Aorta (tissue), 5 donors: ENCODE measurements around the gene MEAK7. TPM values are rescaled to one million over a fixed set of nuclear protein-coding genes. Genes with fewer than 3 reads are reported as not detected.

ENCODE experiments used
- ATAC-seq: fragments of 200-7000 bp; cut with Tn5 transposase; one replicate; pipeline ENCODE4 v1.9.1; 2022; ENCODE audit warnings: moderate library complexity; ENCODE audit not compliant: low FRiP score
- DNase-seq, 2 donors: peaks; one replicate each; pipeline ENCODE4 v3.0.0-alpha.2; 2020
- H3K27ac ChIP-seq, 2 donors: one replicate each; pipeline ENCODE4 v1.5.1; 2013; ENCODE audit warnings: low read length in 2 of 2, mild to moderate bottlenecking in 2 of 2, moderate library complexity in 2 of 2, control low read depth in 1 of 2, inconsistent platforms in 1 of 2, low read depth in 1 of 2
- H3K27me3 ChIP-seq, 2 donors: one replicate each; pipeline ENCODE4 v1.6.1; 2013; ENCODE audit warnings: control low read depth in 1 of 2, low read length in 1 of 2, mild to moderate bottlenecking in 1 of 2, moderate library complexity in 1 of 2; ENCODE audit not compliant: insufficient read depth in 2 of 2, control insufficient read depth in 1 of 2
- H3K36me3 ChIP-seq, 2 donors: one replicate each; pipeline ENCODE4 v1.6.1; 2013; ENCODE audit warnings: control low read depth in 1 of 2, low read length in 1 of 2, mild to moderate bottlenecking in 1 of 2; ENCODE audit not compliant: insufficient read depth in 2 of 2, control insufficient read depth in 1 of 2
- H3K4me1 ChIP-seq, 2 donors: one replicate each; pipeline ENCODE4 v1.6.1; 2013; ENCODE audit warnings: low read length in 2 of 2, control low read depth in 1 of 2, mild to moderate bottlenecking in 1 of 2, moderate library complexity in 1 of 2; ENCODE audit not compliant: insufficient read depth in 2 of 2, control insufficient read depth in 1 of 2
- H3K4me3 ChIP-seq, 2 donors: one replicate each; pipeline ENCODE4 v1.5.1; 2013; ENCODE audit warnings: low read length in 2 of 2, control low read depth in 1 of 2, mild to moderate bottlenecking in 1 of 2
- H3K9me3 ChIP-seq: one replicate; pipeline ENCODE4 v1.6.1; 2013; ENCODE audit warnings: mild to moderate bottlenecking, low read length; ENCODE audit not compliant: control insufficient read depth
- WGBS, 2 donors: extraction: QIAGEN DNeasy Blood & Tissue Kit; methylation state at CpG; one replicate each; pipeline ENCODE4 v1.1.7; 2013; 5-methylcytosine and 5-hydroxymethylcytosine counted together
- intact Hi-C, 2 donors: fragments of 100-400 bp; cut with DNase I; formaldehyde crosslinking; loops; one replicate each; pipeline versions ENCODE4 v1.14.2 to v1.15.0; 2022
- polyA plus RNA-seq, 2 donors: library from polyadenylated mRNA; stranded (reverse); fragments of 200-250 nt; gene quantifications; one replicate each; pipeline ENCODE4 v1.2.3, GENCODE V29; 2013
- total RNA-seq, 2 donors: library from RNA; stranded (reverse); fragmentation: NEBNext Ultra II Directional; extraction: Animal tissue kit (Norgen Biotek cat#: 25700); gene quantifications; one replicate each; pipeline ENCODE4 v1.2.1, GENCODE V29; 2021
- donor health status: healthy with polysubstance abuse.
- donor health status: Bipolar disorder and iron deficiency.
- donor health status: DM: no; HTN: no; CAD: no.
- donor health status: DM: no; HTN: no; CAD: no.
- donor health status: DM: yes; HTN: yes; CAD: no.

The MEAK7 gene
- total and polyA plus RNA-seq, 4 donors, result 3.4 to 23.9 (median 11.6) TPM

GRCh38 chr16:84546669-84547545 lies 42.4 kb upstream of the MEAK7 start:
- DNase-seq, result no peak
- Histone ChIP-seq H3K4me1 (no peaks in the 10 kb centered on the region), H3K4me3 (no peak overlapping the region), H3K27ac (no peak overlapping the region), H3K9me3 (no peaks in the 10 kb centered on the region), H3K36me3 (no peaks in the 10 kb centered on the region), H3K27me3 (no peaks in the 10 kb centered on the region)
- ATAC-seq, result no peak
- 89 to 93% methylated on average over 22 of the region's 22 CpGs for WGBS, 2 donors
- intact Hi-C loops, result no loop called here

GRCh38 chr16:84545114-84545737 lies 40.8 kb upstream of the MEAK7 start:
- H3K36me3 ChIP-seq, result no peaks in the 10 kb centered on the region
- WGBS, 2 donors, result 84 to 86% methylated on average over 12 of the region's 12 CpGs
- no peak overlapping the region for H3K27ac ChIP-seq
- H3K27me3 ChIP-seq, result no peaks in the 10 kb centered on the region
- intact Hi-C loops, result no loop called here
- no peaks in the 10 kb centered on the region for H3K4me1 ChIP-seq
- no peak for DNase-seq
- no peaks in the 10 kb centered on the region for H3K9me3 ChIP-seq
- no peak overlapping the region for H3K4me3 ChIP-seq
- ATAC-seq, result peak; percentile 34

GRCh38 chr16:84544031-84544773 lies 39.7 kb upstream of the MEAK7 start:
- no peak overlapping the region for H3K4me3 ChIP-seq
- H3K9me3 ChIP-seq, result no peaks in the 10 kb centered on the region
- H3K36me3 ChIP-seq, result no peaks in the 10 kb centered on the region
- no peaks in the 10 kb centered on the region for H3K27me3 ChIP-seq
- 74 to 76% methylated on average over 25 of the region's 25 CpGs for WGBS, 2 donors
- ATAC-seq, result no peak
- H3K27ac ChIP-seq, result no peak overlapping the region
- no peak for DNase-seq
- intact Hi-C loops, result no loop called here
- no peaks in the 10 kb centered on the region for H3K4me1 ChIP-seq

GRCh38 chr16:84543253-84543652 lies 38.8 kb upstream of the MEAK7 start:
- DNase-seq (no peak), ATAC-seq (no peak)
- no peaks in the 10 kb centered on the region for H3K36me3 ChIP-seq
- H3K4me1 ChIP-seq, result no peaks in the 10 kb centered on the region
- H3K27ac ChIP-seq, result no peak overlapping the region
- H3K27me3 ChIP-seq, result no peaks in the 10 kb centered on the region
- intact Hi-C loops, result no loop called here
- no peak overlapping the region for H3K4me3 ChIP-seq
- 96% methylated on average over 2 of the region's 2 CpGs for WGBS, 2 donors
- no peaks in the 10 kb centered on the region for H3K9me3 ChIP-seq

- ATAC-seq, result no peak
- WGBS, 2 donors, result 31 to 42% methylated on average over 7 of the region's 7 CpGs
- no peak for DNase-seq
Observed at GRCh38 chr16:84541999-84542817, 37.7 kb upstream of the MEAK7 start.

GRCh38 chr16:84540194-84540593 lies 35.7 kb upstream of the MEAK7 start:
- H3K4me1 ChIP-seq, result no peaks in the 10 kb centered on the region
- H3K4me3 ChIP-seq, result no peak overlapping the region
- intact Hi-C loops, result no loop called here
- no peak overlapping the region for H3K27ac ChIP-seq
- no peaks in the 10 kb centered on the region for H3K36me3 ChIP-seq
- ATAC-seq (no peak), DNase-seq (no peak)
- no peaks in the 10 kb centered on the region for H3K9me3 ChIP-seq
- no peaks in the 10 kb centered on the region for H3K27me3 ChIP-seq
- 89 to 90% methylated on average over 4 of the region's 4 CpGs for WGBS, 2 donors

More at GRCh38 chr16:84541999-84542817, 37.7 kb upstream of the MEAK7 start:
- Histone ChIP-seq H3K36me3 (no peaks in the 10 kb centered on the region), H3K27ac (no peak overlapping the region), H3K4me1 (no peaks in the 10 kb centered on the region), H3K9me3 (no peaks in the 10 kb centered on the region), H3K27me3 (no peaks in the 10 kb centered on the region), H3K4me3 (no peak overlapping the region)
- intact Hi-C loops, result no loop called here

GRCh38 chr16:84538222-84538840 lies 33.9 kb upstream of the MEAK7 start:
- DNase-seq (no peak), ATAC-seq (no peak)
- Histone ChIP-seq H3K4me1 (no peaks in the 10 kb centered on the region), H3K36me3 (no peaks in the 10 kb centered on the region), H3K4me3 (no peak overlapping the region), H3K9me3 (no peaks in the 10 kb centered on the region), H3K27me3 (no peaks in the 10 kb centered on the region), H3K27ac (no peak overlapping the region)
- 97 to 99% methylated on average over 6 of the region's 6 CpGs for WGBS, 2 donors
- intact Hi-C loops, result no loop called here
